Mammary epithelial cell (primary cell): ENCODE data around the gene NQO2.

Source experiments
- EZH2 ChIP-seq: IDR thresholded peaks from 2 replicates; pipeline ENCODE4 v1.6.1; 2012; ENCODE audit warnings: low read length, inconsistent platforms, borderline replicate concordance
- TF ChIP-seq, protein P1 (sequence below), 2 donors: IDR thresholded peaks in 1 of 2; conservative IDR thresholded peaks in 1 of 2; 2 replicates each; pipeline ENCODE4 v1.5.1; 2011 to 2012; ENCODE audit warnings: inconsistent platforms in 2 of 2, low read length in 2 of 2, mild to moderate bottlenecking in 2 of 2, control low read depth in 1 of 2, low read depth in 1 of 2; ENCODE audit not compliant: insufficient read depth in 1 of 2; ENCODE audit errors: extremely low read depth in 1 of 2

DNA sequence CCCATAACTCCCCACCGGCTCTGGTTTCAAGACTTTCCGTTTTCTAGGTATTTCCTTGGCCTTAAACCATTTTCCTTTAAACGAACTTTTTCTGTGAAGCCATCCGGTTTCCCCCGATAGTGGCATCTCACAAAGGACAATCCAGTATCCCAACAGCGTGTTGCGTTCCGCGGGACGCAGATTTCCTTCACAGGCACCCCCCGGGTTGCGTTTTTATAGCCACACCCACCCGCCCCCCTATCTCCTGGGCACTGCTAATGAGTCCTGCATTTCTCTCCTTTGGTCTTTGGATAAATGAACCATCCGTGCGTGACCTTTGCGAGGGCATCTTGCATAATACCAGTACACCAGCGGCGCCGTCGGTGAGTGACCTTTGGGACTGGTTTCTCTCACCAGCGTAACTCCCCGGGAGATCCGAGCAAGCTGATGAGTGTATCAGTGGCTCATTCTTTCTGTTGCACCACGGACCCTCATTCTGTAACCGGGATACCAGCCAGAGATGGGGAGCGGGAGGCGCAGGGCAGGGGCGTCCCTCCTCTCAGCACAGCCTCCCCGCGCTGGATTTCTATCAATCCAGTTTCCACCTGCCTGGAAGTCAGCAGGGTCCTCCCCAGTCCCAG is 586 bp upstream of the NQO2 start:
- TF ChIP-seq, protein P1, sequence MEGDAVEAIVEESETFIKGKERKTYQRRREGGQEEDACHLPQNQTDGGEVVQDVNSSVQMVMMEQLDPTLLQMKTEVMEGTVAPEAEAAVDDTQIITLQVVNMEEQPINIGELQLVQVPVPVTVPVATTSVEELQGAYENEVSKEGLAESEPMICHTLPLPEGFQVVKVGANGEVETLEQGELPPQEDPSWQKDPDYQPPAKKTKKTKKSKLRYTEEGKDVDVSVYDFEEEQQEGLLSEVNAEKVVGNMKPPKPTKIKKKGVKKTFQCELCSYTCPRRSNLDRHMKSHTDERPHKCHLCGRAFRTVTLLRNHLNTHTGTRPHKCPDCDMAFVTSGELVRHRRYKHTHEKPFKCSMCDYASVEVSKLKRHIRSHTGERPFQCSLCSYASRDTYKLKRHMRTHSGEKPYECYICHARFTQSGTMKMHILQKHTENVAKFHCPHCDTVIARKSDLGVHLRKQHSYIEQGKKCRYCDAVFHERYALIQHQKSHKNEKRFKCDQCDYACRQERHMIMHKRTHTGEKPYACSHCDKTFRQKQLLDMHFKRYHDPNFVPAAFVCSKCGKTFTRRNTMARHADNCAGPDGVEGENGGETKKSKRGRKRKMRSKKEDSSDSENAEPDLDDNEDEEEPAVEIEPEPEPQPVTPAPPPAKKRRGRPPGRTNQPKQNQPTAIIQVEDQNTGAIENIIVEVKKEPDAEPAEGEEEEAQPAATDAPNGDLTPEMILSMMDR (conservative IDR thresholded peaks at IDR 0.05 in 1 of 2, IDR thresholded peaks at IDR 0.05 in 1 of 2; ENCODE audit: extremely low read depth in 1 of 2, insufficient read depth in 1 of 2, low read depth in 1 of 2, low read length in 2 of 2) = no peak
- TF ChIP-seq EZH2 = no peak
